ENCODE data around the gene COL7A1.
"Not testable (repeated sequence)": the region's sequence is repeated elsewhere in the genome, so short reads cannot be mapped to it uniquely, and the experiment has no call there.

Gene COL7A1

DNA sequence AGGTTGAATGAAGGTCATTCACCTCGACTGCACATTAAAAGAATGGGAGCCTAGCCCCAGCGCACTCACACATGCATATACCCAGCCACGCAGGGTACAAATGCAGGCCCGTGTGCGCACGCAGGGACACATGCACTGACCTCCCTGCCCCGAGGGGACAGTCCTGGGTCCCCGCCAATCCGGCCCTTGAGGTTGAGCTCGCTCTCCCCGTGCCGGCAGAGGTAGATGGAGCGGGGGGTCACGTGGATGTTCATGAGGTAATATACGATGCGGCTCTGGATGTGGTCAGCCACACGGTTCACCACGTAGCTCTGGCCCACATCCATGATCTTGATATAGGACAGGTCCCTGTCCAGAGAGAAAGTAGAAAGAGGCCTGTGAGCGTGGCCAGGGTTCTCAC, 59.0 kb downstream of the COL7A1 start:
- TF ChIP-seq Cebpa-rat (IDR thresholded peaks at IDR 0.05), result no peak
- no peaks in the 10 kb centered on the region for H3K9me3 ChIP-seq
- H3K27ac ChIP-seq, result no peak overlapping the region
- H3K27me3 ChIP-seq, result no peaks in the 10 kb centered on the region
- no peak overlapping the region for H3K9ac ChIP-seq
- H3K4me2 ChIP-seq, result no peak overlapping the region
- peaks cover 43% of the 10 kb centered on the region; the same call in 1 of the 2 replicates for H4K20me1 ChIP-seq
- peaks cover 100% of the 10 kb centered on the region for H3K36me3 ChIP-seq
- 0 out of 2 replicates have a peak, but pooled peaks cover 3% of the 10 kb centered on the region for H3K4me1 ChIP-seq
- no peak overlapping the region for H3K4me3 ChIP-seq

GRCh38 chr3:48535578-48535977, 59.6 kb downstream of the COL7A1 start:
- no peak for TF ChIP-seq Cebpa-rat (IDR thresholded peaks at IDR 0.05)
- H3K27ac ChIP-seq, result no peak overlapping the region
- H3K36me3 ChIP-seq, result peaks cover 100% of the 10 kb centered on the region

DNA sequence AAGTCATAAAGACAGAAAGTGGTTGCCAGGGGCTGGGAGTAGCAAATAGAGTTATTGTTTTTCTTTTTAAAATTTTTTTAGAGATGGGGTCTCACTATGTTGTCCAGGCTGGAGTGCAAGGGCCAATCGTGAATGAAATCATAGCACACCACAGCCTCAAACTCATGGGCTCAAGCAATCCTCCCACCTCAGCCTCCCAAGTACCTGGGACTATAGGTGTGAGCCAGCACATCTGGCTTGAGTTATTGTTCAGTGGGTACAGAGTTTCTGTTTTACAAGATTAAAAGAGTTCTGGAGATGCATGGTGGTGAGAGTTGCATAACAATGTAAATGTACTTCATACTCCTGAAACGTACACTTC, 62.2 kb downstream of the COL7A1 start:
- Histone ChIP-seq H3K9ac (no peak overlapping the region), H3K4me3 (no peak overlapping the region), H3K9me3 (no peaks in the 10 kb centered on the region), H3K27ac (no peak overlapping the region), H3K4me1 (no peaks in the 10 kb centered on the region), H3K27me3 (no peaks in the 10 kb centered on the region), H3K36me3 (peaks cover 99% of the 10 kb centered on the region), H4K20me1 (peaks cover 25% of the 10 kb centered on the region; the same call in 1 of the 2 replicates), H3K4me2 (no peak overlapping the region)
- TF ChIP-seq Cebpa-rat (IDR thresholded peaks at IDR 0.05), result no peak

More at GRCh38 chr3:48535578-48535977, 59.6 kb downstream of the COL7A1 start:
- Histone ChIP-seq H4K20me1 (peaks cover 46% of the 10 kb centered on the region; the same call in 1 of the 2 replicates), H3K9ac (no peak overlapping the region), H3K4me1 (no peaks in the 10 kb centered on the region), H3K9me3 (no peaks in the 10 kb centered on the region), H3K4me2 (no peak overlapping the region), H3K27me3 (no peaks in the 10 kb centered on the region), H3K4me3 (no peak overlapping the region)

DNA sequence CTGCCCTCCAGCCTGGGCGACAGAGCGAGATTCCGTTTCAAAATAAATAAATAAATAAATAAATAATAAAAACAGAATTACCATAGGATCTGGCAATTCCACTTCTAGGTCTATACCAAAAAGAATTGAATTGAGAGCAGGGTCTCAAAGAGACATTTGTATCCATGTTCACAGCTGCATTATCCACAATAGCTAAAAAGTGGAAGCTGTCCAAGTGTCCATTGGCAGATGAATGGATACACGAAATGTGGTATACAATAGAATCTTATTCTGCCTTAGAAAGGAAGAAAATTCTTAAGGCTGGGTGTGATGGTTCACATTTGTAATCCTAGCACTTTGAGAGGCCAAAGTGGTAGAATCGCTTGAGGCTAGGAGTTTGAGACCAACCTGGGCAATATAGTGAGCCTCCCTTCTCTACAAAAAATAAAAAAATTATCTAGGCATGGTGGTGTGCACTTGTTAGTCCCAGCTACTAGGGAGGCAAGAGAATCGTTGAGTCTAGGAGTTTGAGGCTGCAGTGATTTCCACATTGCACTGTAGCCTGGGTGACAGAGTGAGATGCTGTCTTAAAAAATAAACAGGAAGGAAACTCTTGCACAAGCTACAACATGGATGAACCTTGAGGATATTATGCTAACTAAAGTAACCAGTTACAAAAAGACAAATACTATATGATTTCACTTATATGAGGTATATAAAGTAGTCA, 62.7 kb downstream of the COL7A1 start:
- Histone ChIP-seq H3K4me1 (no peaks in the 10 kb centered on the region), H3K4me3 (no peak overlapping the region)
- TF ChIP-seq Cebpa-rat (IDR thresholded peaks at IDR 0.05), result no peak

GRCh38 chr3:48530701-48531100, 64.4 kb downstream of the COL7A1 start:
- H3K9ac ChIP-seq, H4K20me1 ChIP-seq, H3K9me3 ChIP-seq, H3K27me3 ChIP-seq, H3K4me3 ChIP-seq, H3K4me2 ChIP-seq, H3K4me1 ChIP-seq, H3K27ac ChIP-seq: not testable (repeated sequence)
- peaks cover 99% of the 10 kb centered on the region for H3K36me3 ChIP-seq

More for the DNA sequence above, 62.7 kb downstream of the COL7A1 start:
- no peak overlapping the region for H3K27ac ChIP-seq
- no peaks in the 10 kb centered on the region for H3K27me3 ChIP-seq
- H3K36me3 ChIP-seq, result peaks cover 99% of the 10 kb centered on the region
- H4K20me1 ChIP-seq, result peaks cover 21% of the 10 kb centered on the region; the same call in 1 of the 2 replicates
- no peak overlapping the region for H3K9ac ChIP-seq
- no peaks in the 10 kb centered on the region for H3K9me3 ChIP-seq
- no peak overlapping the region for H3K4me2 ChIP-seq

- Histone ChIP-seq H3K36me3 (peaks cover 99% of the 10 kb centered on the region), H3K4me2 (no peak overlapping the region), H3K27me3 (no peaks in the 10 kb centered on the region), H3K4me1 (peaks cover 18% of the 10 kb centered on the region), H3K27ac (no peak overlapping the region), H3K9me3 (no peaks in the 10 kb centered on the region), H3K9ac (no peak overlapping the region), H4K20me1 (0 out of 2 replicates have a peak, but pooled peaks cover 4% of the 10 kb centered on the region), H3K4me3 (no peak overlapping the region)
- TF ChIP-seq Cebpa-rat (IDR thresholded peaks at IDR 0.05), result no peak
These were observed 66.4 kb downstream of the COL7A1 start for GRCh38 chr3:48528754-48529153.

DNA sequence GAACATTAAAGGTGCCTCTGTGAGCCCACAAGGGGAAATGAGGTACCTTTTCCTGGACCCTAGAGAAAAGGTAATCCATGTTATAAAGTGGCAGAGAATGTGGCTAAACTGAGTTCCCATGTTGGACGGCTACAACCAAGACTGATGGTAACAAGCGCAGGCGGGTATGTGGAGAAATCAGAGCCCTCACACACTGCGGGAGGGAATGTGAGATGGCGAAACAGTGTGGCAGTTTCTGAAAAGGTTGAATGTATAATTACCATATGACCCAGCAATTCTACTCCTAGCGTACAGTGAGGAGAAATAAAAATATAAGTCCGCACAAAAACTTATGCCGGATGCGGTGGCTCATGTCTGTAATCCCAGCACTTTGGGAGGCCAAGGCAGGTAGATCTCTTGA, 67.1 kb downstream of the COL7A1 start:
- 0 out of 2 replicates have a peak, but pooled peaks cover 4% of the 10 kb centered on the region for H4K20me1 ChIP-seq
- H3K4me2 ChIP-seq, result no peak overlapping the region
- H3K27me3 ChIP-seq, result no peaks in the 10 kb centered on the region
- no peak overlapping the region for H3K4me3 ChIP-seq
- H3K9ac ChIP-seq, result no peak overlapping the region
- peaks cover 99% of the 10 kb centered on the region for H3K36me3 ChIP-seq
- no peaks in the 10 kb centered on the region for H3K9me3 ChIP-seq
- no peak for TF ChIP-seq Cebpa-rat (IDR thresholded peaks at IDR 0.05)
- H3K27ac ChIP-seq, result no peak overlapping the region
- peaks cover 24% of the 10 kb centered on the region for H3K4me1 ChIP-seq

DNA sequence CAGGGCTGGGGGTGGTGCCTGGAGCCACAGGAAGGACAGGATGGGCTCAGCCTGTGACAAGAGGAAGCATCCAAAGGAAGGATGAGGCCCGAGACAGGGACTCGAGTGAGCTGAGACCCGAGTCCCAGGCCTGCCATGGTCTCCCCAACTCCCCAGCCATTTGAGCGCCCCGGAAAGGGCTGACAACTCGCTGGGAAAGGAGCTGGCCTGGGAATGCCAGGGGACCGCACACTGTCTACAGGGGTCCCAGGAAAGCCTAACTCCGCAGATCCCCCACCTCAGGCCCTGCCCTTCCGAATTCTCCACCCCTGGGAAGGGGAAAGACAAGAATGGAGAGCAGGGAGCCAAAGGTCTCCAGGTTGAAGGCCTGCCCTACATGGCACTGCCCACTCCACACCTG, 70.2 kb downstream of the COL7A1 start:
- H4K20me1 ChIP-seq, result peaks cover 14% of the 10 kb centered on the region
- H3K27me3 ChIP-seq, result no peaks in the 10 kb centered on the region
- TF ChIP-seq Cebpa-rat (IDR thresholded peaks at IDR 0.05), result no peak
- peaks cover 52% of the 10 kb centered on the region for H3K4me1 ChIP-seq
- H3K9ac ChIP-seq, result no peak overlapping the region
- H3K36me3 ChIP-seq, result peaks cover 97% of the 10 kb centered on the region
- peak overlapping the region; percentile 21; the same call in 1 of the 2 replicates for H3K4me2 ChIP-seq
- no peak overlapping the region for H3K4me3 ChIP-seq
- H3K9me3 ChIP-seq, result no peaks in the 10 kb centered on the region
- peak overlapping the region; percentile 24; the same call in 1 of the 2 replicates for H3K27ac ChIP-seq

DNA sequence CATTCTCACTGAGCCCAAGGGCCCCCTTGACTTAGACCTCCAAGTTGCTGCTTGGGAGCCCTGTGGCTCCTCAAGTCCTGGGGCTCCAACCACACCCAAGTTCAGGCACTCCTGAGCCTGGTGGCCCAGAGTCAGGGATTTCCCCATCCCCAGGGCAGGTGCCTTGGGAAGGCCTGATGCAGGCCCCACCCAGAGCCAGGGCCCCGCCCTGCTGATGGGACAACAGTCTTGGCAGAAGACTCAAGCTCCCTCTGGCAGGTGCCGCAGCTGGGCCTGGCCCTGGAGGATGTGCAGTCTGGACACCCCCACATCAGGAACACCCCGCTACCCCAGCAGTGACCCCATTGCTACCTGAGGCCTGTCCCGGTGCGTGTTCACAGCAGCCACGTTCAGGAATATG, 73.5 kb downstream of the COL7A1 start:
- no peak overlapping the region for H3K27ac ChIP-seq
- peaks cover 83% of the 10 kb centered on the region for H3K4me1 ChIP-seq
- H3K4me3 ChIP-seq, result no peak overlapping the region
- peaks cover 96% of the 10 kb centered on the region for H3K36me3 ChIP-seq
- no peak overlapping the region for H3K4me2 ChIP-seq
- H3K27me3 ChIP-seq, result no peaks in the 10 kb centered on the region
- no peak overlapping the region for H3K9ac ChIP-seq
- H4K20me1 ChIP-seq, result peaks cover 45% of the 10 kb centered on the region
- H3K9me3 ChIP-seq, result no peaks in the 10 kb centered on the region
- no peak for TF ChIP-seq Cebpa-rat (IDR thresholded peaks at IDR 0.05)

GRCh38 chr3:48519277-48519643, 75.9 kb downstream of the COL7A1 start:
- Histone ChIP-seq H3K9ac (no peak overlapping the region), H3K4me1 (peaks cover 94% of the 10 kb centered on the region), H3K36me3 (peaks cover 77% of the 10 kb centered on the region), H3K27ac (peak overlapping the region; percentile 30; the same call in 1 of the 2 replicates), H3K9me3 (no peaks in the 10 kb centered on the region), H3K27me3 (no peaks in the 10 kb centered on the region), H3K4me3 (no peak overlapping the region), H4K20me1 (peaks cover 56% of the 10 kb centered on the region), H3K4me2 (peak overlapping the region; percentile 47)
- no peak for TF ChIP-seq Cebpa-rat (IDR thresholded peaks at IDR 0.05)

Data from BLaER1 (cell line).